CMK (cell line): Measurements from ENCODE around the gene UQCR10.

Experiments used
- DNase-seq: peaks from one replicate; pipeline ENCODE4 v3.0.0-alpha.2; 2010; ENCODE audit warnings: low read depth

Gene UQCR10

DNA sequence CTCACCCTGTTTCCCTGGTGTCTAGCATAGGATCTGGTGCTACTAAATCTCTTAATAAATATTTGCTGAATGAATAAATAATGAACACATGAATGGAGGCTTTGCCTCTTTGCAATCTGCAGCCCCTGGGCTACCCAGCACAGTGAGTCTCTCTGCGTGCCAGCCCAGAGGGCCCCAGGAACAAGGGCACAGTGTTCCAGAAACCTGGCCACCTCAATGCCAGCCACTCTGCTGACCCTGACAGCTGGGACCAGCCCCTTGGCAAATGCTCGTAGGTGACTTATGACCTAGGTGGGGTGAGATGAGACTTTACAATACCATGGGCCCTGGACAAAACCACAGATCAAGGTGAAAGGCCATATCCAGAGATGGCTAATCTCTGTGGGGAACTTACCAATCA lies 31.6 kb downstream of the UQCR10 start:
- no peak for DNase-seq

DNA sequence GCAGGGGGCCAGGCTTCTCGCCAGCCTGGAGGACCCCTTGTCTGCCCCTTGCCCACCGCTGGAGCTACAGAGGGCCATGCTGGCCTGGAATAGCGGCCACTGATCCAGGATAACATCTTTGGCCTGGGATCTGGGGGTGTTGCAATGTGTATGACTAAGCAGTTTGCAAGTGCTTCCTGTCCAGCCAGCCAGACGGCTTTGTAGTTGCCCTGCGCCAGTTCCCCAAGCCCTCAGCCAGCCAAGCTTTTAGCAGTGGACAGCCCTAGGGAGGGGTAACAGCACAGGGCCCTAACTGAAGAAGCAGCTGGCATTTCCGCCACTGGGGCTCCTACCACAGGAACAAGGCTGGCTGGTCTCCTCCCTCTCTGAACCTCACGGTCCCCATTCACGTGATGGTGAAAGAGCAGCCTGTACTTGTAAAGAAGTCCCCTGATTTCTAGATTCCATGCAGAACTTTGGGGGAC lies 32.1 kb downstream of the UQCR10 start:
- peak; percentile 79 for DNase-seq

GRCh38 chr22:29801153-29801552 lies 34.0 kb downstream of the UQCR10 start:
- no peak for DNase-seq

GRCh38 chr22:29801796-29802195 lies 34.6 kb downstream of the UQCR10 start:
- DNase-seq: no peak

GRCh38 chr22:29803190-29803589 lies 36.0 kb downstream of the UQCR10 start:
- no peak for DNase-seq

- DNase-seq: no peak
These were observed 37.8 kb downstream of the UQCR10 start for GRCh38 chr22:29804985-29805384.

GRCh38 chr22:29806196-29806595 lies 39.0 kb downstream of the UQCR10 start:
- DNase-seq: no peak

DNA sequence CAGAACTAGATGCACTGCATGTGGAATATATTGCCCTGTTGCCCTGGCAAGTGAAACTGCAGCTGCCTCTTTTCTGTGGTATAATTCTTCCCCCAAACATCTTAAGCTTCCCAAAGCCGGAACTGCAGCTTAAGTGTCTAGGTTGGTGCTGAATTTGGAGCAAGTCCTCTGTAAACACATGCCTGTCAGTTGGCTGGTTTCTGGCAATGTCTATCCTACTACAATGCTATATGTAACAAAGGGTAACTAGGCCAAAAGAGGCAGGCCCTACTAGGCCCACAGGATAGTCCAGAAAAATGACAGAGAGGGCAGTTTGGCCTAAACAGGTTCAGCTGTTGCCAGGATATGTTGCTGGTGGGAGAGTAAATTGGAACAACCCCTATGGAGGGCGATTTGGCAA lies 43.0 kb downstream of the UQCR10 start:
- DNase-seq: no peak

- no peak for DNase-seq
These were observed 44.2 kb downstream of the UQCR10 start for GRCh38 chr22:29811377-29811776.

GRCh38 chr22:29813126-29813525 lies 46.0 kb downstream of the UQCR10 start:
- DNase-seq: no peak

DNA sequence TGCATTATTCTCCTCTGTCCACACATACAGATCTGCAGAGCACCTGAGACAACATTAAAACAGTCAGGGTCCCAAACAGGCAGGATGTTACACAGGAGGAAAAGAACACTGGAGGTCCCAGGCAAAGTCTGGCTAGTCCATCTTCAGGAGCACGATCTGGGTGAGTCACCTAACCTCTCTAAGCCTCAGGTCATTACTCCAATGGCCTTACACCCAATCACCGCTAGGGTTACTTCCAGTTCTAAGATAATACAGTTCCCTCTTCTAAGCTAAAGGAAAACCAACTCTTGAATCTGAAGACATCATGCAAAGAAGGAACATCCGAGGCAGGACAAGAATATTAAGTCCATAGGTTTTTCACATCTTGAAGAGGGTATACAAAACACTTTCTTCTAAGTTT lies 46.4 kb downstream of the UQCR10 start:
- no peak for DNase-seq

DNA sequence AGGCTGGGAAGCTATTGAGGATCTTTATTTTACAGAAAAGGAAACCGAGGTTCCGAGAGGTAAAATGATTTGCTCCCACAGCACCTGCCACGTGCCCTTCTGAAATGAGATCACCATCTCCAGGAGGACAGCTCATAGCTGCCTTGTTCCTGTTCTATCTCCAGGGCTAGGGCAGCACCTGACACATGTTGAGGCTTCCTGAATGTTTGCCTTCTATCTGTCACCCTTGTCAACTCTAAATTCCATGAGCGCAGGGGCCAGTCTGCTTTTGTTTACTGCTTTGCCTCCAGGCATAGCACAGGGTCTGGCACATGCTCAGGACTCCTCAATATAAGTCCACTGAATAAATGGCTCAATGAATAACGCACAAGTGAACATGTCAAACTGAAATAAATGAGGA lies 46.8 kb downstream of the UQCR10 start:
- DNase-seq: no peak

GRCh38 chr22:29815580-29815979 lies 48.4 kb downstream of the UQCR10 start:
- DNase-seq: no peak

GRCh38 chr22:29816128-29816527 lies 49.0 kb downstream of the UQCR10 start:
- no peak for DNase-seq

DNA sequence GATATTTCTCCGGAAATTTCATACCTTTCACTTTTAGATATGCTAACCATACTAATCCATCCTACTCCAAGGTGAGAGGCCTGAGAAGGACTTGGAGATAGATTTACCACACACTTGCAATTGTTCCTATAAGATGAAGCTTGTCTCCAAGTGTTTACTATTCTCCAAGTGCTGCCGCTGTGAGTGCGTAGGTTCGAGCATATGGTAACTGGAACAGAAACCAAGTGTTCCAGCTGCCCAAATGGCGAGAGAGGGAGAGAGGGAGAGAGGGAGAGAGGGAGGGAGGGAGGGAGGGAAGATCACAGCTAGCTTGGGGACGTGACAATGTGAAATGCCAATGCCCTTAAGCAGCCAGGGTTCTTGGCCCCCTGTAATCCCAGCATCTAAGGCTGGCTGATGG lies 49.4 kb downstream of the UQCR10 start:
- DNase-seq: no peak

GRCh38 chr22:29816980-29817379 lies 49.8 kb downstream of the UQCR10 start:
- no peak for DNase-seq

DNA sequence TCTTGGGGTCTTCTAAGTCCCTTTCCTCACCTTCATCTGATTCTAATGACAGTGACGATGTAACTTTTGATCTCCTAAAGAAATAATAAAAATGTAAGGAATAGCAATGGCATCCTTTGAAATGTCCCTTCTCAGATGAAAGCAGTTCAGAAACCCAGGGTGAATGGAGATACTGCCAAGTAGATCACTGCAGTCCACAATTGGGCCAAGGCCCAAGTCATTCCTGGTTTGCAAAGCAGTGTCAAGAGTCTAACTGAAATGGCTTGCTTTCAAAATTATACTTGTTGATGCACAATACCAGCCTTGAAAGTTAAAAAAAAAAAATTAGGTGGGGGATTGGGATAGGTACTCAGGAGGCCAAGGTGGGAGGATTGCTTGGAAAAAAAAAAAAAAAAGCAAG lies 50.6 kb downstream of the UQCR10 start:
- no peak for DNase-seq

GRCh38 chr22:29819501-29819900 lies 52.3 kb downstream of the UQCR10 start:
- no peak for DNase-seq
